HepG2 (cell line): ENCODE results near the gene ASB17. TPM values are rescaled to one million over a fixed set of nuclear protein-coding genes. Genes with fewer than 3 reads are reported as not detected.

ENCODE experiments used
- ATAC-seq: fragments of 200-7000 bp; cut with Tn5 transposase; 3 replicates; pipeline ENCODE4 v1.9.1; 2020; ENCODE audit warnings: mild to moderate bottlenecking, moderate library complexity
- BruUV-seq: library from RNA; stranded (reverse); fragments of 400-500 nt; replicated peaks from 2 replicates; lab custom pipeline; 2021; lab: Mats Ljungman, UMichigan
- CTCF ChIA-PET: fragments of 300-600 bp; formaldehyde crosslinking; extraction: SDS; loops from one replicate; lab custom pipeline; 2021; ENCODE audit warnings: low total read pairs, inconsistent platforms, low intra/inter-chr PET ratio; lab: Yijun Ruan, JAX
- POLR2A ChIA-PET: fragments of 350-600 bp; sonication (Branson Sonifier 250); formaldehyde crosslinking; loops from one replicate; lab custom pipeline; 2020; ENCODE audit warnings: antibody characterized with exemption, inconsistent platforms; lab: Yijun Ruan, JAX
- DNase-seq: peaks from one replicate; pipeline ENCODE4 v3.0.0-alpha.2; 2015; ENCODE audit warnings: low spot score
- FAIRE-seq: peaks from 3 replicates; lab custom pipeline; 2011; peaks lifted over from hg19 to GRCh38; lab: Jason Lieb, UNC
- H2AFZ ChIP-seq: one replicate; pipeline ENCODE4 v1.6.1; 2011; ENCODE audit warnings: low read length, inconsistent platforms
- H3K27ac ChIP-seq: fragments of 300-600 bp; 3 replicates; pipeline ENCODE4 v1.8.0; 2011; ENCODE audit warnings: mixed run types, mild to moderate bottlenecking, mixed read lengths, low read length, inconsistent platforms; ENCODE audit not compliant: insufficient read depth; ENCODE audit errors: extremely low read length
- H3K27me3 ChIP-seq, 2 experiments: fragments of 200-600 bp in 1 of 2; 2 replicates in 1 of 2; 3 replicates in 1 of 2; pipeline versions ENCODE4 v1.6.0 to v1.8.0; 2011; ENCODE audit warnings: low read length in 2 of 2, mild to moderate bottlenecking in 2 of 2, moderate library complexity in 2 of 2, inconsistent platforms in 1 of 2; ENCODE audit not compliant: insufficient read depth in 2 of 2, control insufficient read depth in 1 of 2
- H3K36me3 ChIP-seq, 2 experiments: fragments of 200-600 bp in 1 of 2; replicated peaks in 1 of 2; 2 replicates in 1 of 2; 3 replicates in 1 of 2; pipeline versions ENCODE4 v1.5.1 to v1.8.0; 2011; ENCODE audit warnings: low read length in 2 of 2, inconsistent platforms in 1 of 2; ENCODE audit not compliant: insufficient read depth in 2 of 2, control insufficient read depth in 1 of 2
- H3K4me1 ChIP-seq: 2 replicates; pipeline ENCODE4 v1.5.1; 2012; ENCODE audit warnings: low read length, inconsistent platforms; ENCODE audit not compliant: insufficient read depth
- H3K4me2 ChIP-seq: 2 replicates; pipeline ENCODE4 v1.6.0; 2011; ENCODE audit warnings: low read depth, low read length, inconsistent platforms
- H3K4me3 ChIP-seq, 3 experiments: fragments of 200-600 bp in 1 of 3; sonication (generic), shearing (Covaris generic) in 1 of 3; replicated peaks in 1 of 3; 2 replicates each; pipeline ENCODE4 v1.5.1; 2011 to 2016; ENCODE audit warnings: low read length in 3 of 3, inconsistent platforms in 2 of 3, low read depth in 2 of 3, mild to moderate bottlenecking in 2 of 3, control low read depth in 1 of 3, mixed read lengths in 1 of 3; ENCODE audit not compliant: insufficient read depth in 1 of 3
- H3K79me2 ChIP-seq: one replicate; pipeline ENCODE4 v1.6.1; 2011; ENCODE audit warnings: low read length, inconsistent platforms; ENCODE audit not compliant: insufficient read depth
- H3K9ac ChIP-seq: 2 replicates; pipeline ENCODE4 v1.6.0; 2011; ENCODE audit warnings: mild to moderate bottlenecking, low read depth, low read length, inconsistent platforms; ENCODE audit not compliant: insufficient read depth
- H3K9me3 ChIP-seq: 2 replicates; pipeline ENCODE4 v1.5.1; 2012; ENCODE audit warnings: mild to moderate bottlenecking, low read length
- H4K20me1 ChIP-seq: 2 replicates; pipeline ENCODE4 v1.6.0; 2011; ENCODE audit warnings: inconsistent platforms, mild to moderate bottlenecking, low read length, moderate library complexity; ENCODE audit not compliant: insufficient read depth
- GPN1 ChIP-seq: sonication (generic); formaldehyde crosslinking; IDR thresholded peaks from 2 replicates; pipeline ENCODE4 v1.5.1; 2020; ENCODE audit warnings: missing genetic modification reagents, borderline replicate concordance
- HES4 ChIP-seq: sonication (generic); formaldehyde crosslinking; IDR thresholded peaks from 2 replicates; pipeline ENCODE4 v1.9.0; 2021; ENCODE audit warnings: mild to moderate bottlenecking, missing genetic modification reagents, borderline replicate concordance
- KAT8 ChIP-seq: IDR thresholded peaks from 2 replicates; pipeline ENCODE4 v1.6.1; 2016; ENCODE audit warnings: missing genetic modification reagents, missing compliant biosample characterization
- KDM5A ChIP-seq: fragments of 200-600 bp; sonication (generic); IDR thresholded peaks from 2 replicates; pipeline ENCODE4 v1.7.0; 2018; ENCODE audit warnings: antibody characterized with exemption, mild to moderate bottlenecking, low read length, borderline replicate concordance
- NFIB ChIP-seq: sonication (generic); formaldehyde crosslinking; IDR thresholded peaks from 2 replicates; pipeline ENCODE4 v1.9.0; 2021; ENCODE audit warnings: missing genetic modification reagents, mild to moderate bottlenecking, borderline replicate concordance
- NFYB ChIP-seq: sonication (generic); formaldehyde crosslinking; IDR thresholded peaks from 2 replicates; pipeline ENCODE4 v1.4.0; 2020; ENCODE audit warnings: missing genetic modification reagents
- PAX8 ChIP-seq: sonication (generic); formaldehyde crosslinking; IDR thresholded peaks from 2 replicates; pipeline ENCODE4 v1.8.0; 2022; ENCODE audit warnings: mild to moderate bottlenecking, missing genetic modification reagents, borderline replicate concordance
- RFX1 ChIP-seq: fragments of 450-650 bp; IDR thresholded peaks from 2 replicates; pipeline ENCODE4 v1.6.1; 2017
- SP1 ChIP-seq, 2 experiments: fragments of 450-650 bp in 1 of 2; sonication (generic) in 1 of 2; formaldehyde crosslinking in 1 of 2; IDR thresholded peaks; 2 replicates each; pipeline versions ENCODE4 v1.4.0 to v1.6.1; 2016 to 2020; ENCODE audit warnings: missing genetic modification reagents in 1 of 2
- TEAD2 ChIP-seq: sonication (generic); formaldehyde crosslinking; IDR thresholded peaks from 2 replicates; pipeline ENCODE4 v1.9.0; 2021; ENCODE audit warnings: missing genetic modification reagents
- TSC22D2 ChIP-seq: sonication (generic); formaldehyde crosslinking; IDR thresholded peaks from 2 replicates; pipeline ENCODE4 v1.5.1; 2020; ENCODE audit warnings: missing genetic modification reagents, mild to moderate bottlenecking, borderline replicate concordance
- ZBTB38 ChIP-seq: sonication (generic); formaldehyde crosslinking; IDR thresholded peaks from 2 replicates; pipeline ENCODE4 v1.5.1; 2020; ENCODE audit warnings: mild to moderate bottlenecking, missing genetic modification reagents
- ZFP90 ChIP-seq: sonication (generic); formaldehyde crosslinking; IDR thresholded peaks from 2 replicates; pipeline ENCODE4 v1.8.0; 2022; ENCODE audit warnings: missing genetic modification reagents, mild to moderate bottlenecking, inconsistent platforms, borderline replicate concordance
- ZNF747 ChIP-seq: sonication (generic); formaldehyde crosslinking; IDR thresholded peaks from 2 replicates; pipeline ENCODE4 v1.8.1; 2023; ENCODE audit warnings: missing genetic modification reagents, mild to moderate bottlenecking, borderline replicate concordance
- ZNF761 ChIP-seq: sonication (generic); formaldehyde crosslinking; conservative IDR thresholded peaks from 2 replicates; pipeline ENCODE4 v1.4.0; 2020; ENCODE audit warnings: mild to moderate bottlenecking, missing genetic modification reagents
- ZNF790 ChIP-seq: sonication (generic); formaldehyde crosslinking; IDR thresholded peaks from 2 replicates; pipeline ENCODE4 v1.8.0; 2022; ENCODE audit warnings: missing genetic modification reagents, mild to moderate bottlenecking, borderline replicate concordance
- WGBS: methylation state at CpG from one replicate; pipeline ENCODE4 v1.1.6; 2017; ENCODE audit warnings: low lambda C conversion rate; 5-methylcytosine and 5-hydroxymethylcytosine counted together
- in situ Hi-C: cut with HindIII; loops from 2 replicates; pipeline ENCODE4 v1.10.0; 2017; ENCODE audit warnings: low pct_unique_long_range_greater_than_20kb; ENCODE audit not compliant: extremely low pct_ligation_motif_present
- intact Hi-C: fragments of 100-400 bp; cut with micrococcal nuclease; formaldehyde crosslinking; loops from one replicate; pipeline ENCODE4 v1.10.0; 2022; ENCODE audit not compliant: unreplicated experiment
- polyA plus RNA-seq, 8 experiments: library from polyadenylated mRNA; depleted of rRNA in 3 of 8; stranded (reverse) in 7 of 8; unstranded in 1 of 8; fragments of >200 nt; fragmentation: Illumina TruSeq in 4 of 8; extraction: Trizol in 4 of 8; gene quantifications; 2 replicates each; pipeline versions ENCODE4 v1.2.1 to v1.2.3, GENCODE V29; 2011 to 2016; ENCODE audit warnings: low read depth in 4 of 8, missing spikeins in 1 of 8, mixed read lengths in 1 of 8; ENCODE audit not compliant: insufficient read depth in 1 of 8
- total RNA-seq, 5 experiments: library from RNA; depleted of rRNA; stranded (reverse); fragments of >200 nt; fragmentation: Illumina TruSeq; extraction: Trizol; gene quantifications; 2 replicates each; pipeline ENCODE4 v1.2.3, GENCODE V29; 2016; ENCODE audit warnings: low read depth in 1 of 5
- TF ChIP-seq, protein P1 (sequence below): sonication (generic); formaldehyde crosslinking; IDR thresholded peaks from 2 replicates; pipeline ENCODE4 v1.5.0; 2020; ENCODE audit warnings: mild to moderate bottlenecking, missing genetic modification reagents, moderate library complexity
- TF ChIP-seq, protein P2 (sequence below): sonication (generic); formaldehyde crosslinking; conservative IDR thresholded peaks from 2 replicates; pipeline ENCODE4 v1.5.0; 2020; ENCODE audit warnings: missing genetic modification reagents
- TF ChIP-seq, protein P3 (sequence below): IDR thresholded peaks from 2 replicates; pipeline ENCODE4 v1.6.1; 2018; ENCODE audit warnings: missing genetic modification reagents
- TF ChIP-seq, protein P4 (sequence below): IDR thresholded peaks from 2 replicates; pipeline ENCODE4 v1.6.1; 2016; ENCODE audit warnings: mild to moderate bottlenecking, missing biosample characterization, missing genetic modification reagents

Gene ASB17
- total and polyA plus RNA-seq, 2 of the 13 experiments (the other 11 are each of a cell fraction or from before 2014, with no cell fraction given): not detected

DNA sequence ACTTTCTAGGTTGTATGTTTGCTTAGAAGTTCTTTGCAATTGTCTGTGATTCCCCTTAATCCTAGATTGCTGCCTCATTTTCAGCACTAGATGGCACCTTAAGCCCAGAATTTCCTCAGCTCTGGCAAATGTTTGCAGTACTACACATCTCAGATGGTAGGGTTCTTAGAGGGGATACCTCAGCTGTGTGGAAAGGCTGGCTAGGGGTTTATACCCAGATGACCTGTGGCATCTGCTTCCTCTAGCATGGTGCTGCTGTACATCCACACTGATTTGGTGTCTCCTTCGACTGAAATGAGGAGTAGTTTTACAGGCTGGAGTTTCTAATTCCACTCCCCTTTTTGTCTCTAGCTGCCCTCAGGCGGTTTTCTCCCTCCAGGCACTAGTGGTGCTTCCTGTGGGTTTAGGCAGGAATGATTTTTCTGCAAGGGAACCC is 23.5 kb downstream of the ASB17 start (continued):
- TF ChIP-seq HES4 (CRISPR knock-in tag) (no peak), PAX8 (CRISPR knock-in tag) (no peak), ZNF761 (CRISPR knock-in tag) (no peak), ZBTB38 (CRISPR knock-in tag) (no peak)
- TF ChIP-seq, protein P1, sequence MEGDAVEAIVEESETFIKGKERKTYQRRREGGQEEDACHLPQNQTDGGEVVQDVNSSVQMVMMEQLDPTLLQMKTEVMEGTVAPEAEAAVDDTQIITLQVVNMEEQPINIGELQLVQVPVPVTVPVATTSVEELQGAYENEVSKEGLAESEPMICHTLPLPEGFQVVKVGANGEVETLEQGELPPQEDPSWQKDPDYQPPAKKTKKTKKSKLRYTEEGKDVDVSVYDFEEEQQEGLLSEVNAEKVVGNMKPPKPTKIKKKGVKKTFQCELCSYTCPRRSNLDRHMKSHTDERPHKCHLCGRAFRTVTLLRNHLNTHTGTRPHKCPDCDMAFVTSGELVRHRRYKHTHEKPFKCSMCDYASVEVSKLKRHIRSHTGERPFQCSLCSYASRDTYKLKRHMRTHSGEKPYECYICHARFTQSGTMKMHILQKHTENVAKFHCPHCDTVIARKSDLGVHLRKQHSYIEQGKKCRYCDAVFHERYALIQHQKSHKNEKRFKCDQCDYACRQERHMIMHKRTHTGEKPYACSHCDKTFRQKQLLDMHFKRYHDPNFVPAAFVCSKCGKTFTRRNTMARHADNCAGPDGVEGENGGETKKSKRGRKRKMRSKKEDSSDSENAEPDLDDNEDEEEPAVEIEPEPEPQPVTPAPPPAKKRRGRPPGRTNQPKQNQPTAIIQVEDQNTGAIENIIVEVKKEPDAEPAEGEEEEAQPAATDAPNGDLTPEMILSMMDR (CRISPR knock-in tag): peak; percentile 70

GRCh38 chr1:75901371-75901770 is 30.8 kb downstream of the ASB17 start:
- Histone ChIP-seq H3K27me3 (no peaks in the 10 kb centered on the region), H3K4me2 (no peak overlapping the region), H4K20me1 (no peaks in the 10 kb centered on the region), H3K79me2 (no peaks in the 10 kb centered on the region), H3K4me1 (no peaks in the 10 kb centered on the region), H3K36me3 (no peaks in the 10 kb centered on the region), H2AFZ (no peak overlapping the region), H3K9ac (no peak overlapping the region), H3K4me3 (no peak overlapping the region), H3K27ac (no peak overlapping the region), H3K9me3 (no peaks in the 10 kb centered on the region)
- POLR2A ChIA-PET: no interaction called here
- no peak for TF ChIP-seq ZNF747
- TF ChIP-seq, protein P2, sequence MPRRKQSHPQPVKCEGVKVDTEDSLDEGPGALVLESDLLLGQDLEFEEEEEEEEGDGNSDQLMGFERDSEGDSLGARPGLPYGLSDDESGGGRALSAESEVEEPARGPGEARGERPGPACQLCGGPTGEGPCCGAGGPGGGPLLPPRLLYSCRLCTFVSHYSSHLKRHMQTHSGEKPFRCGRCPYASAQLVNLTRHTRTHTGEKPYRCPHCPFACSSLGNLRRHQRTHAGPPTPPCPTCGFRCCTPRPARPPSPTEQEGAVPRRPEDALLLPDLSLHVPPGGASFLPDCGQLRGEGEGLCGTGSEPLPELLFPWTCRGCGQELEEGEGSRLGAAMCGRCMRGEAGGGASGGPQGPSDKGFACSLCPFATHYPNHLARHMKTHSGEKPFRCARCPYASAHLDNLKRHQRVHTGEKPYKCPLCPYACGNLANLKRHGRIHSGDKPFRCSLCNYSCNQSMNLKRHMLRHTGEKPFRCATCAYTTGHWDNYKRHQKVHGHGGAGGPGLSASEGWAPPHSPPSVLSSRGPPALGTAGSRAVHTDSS (CRISPR knock-in tag): no peak
- TF ChIP-seq SP1 (IDR thresholded peaks at IDR 0.05): no peak
- no peak for TF ChIP-seq SP1 (CRISPR knock-in tag; IDR thresholded peaks at IDR 0.05)
- no peak for TF ChIP-seq TSC22D2 (CRISPR knock-in tag)
- no peak for TF ChIP-seq GPN1
- TF ChIP-seq, protein P3, sequence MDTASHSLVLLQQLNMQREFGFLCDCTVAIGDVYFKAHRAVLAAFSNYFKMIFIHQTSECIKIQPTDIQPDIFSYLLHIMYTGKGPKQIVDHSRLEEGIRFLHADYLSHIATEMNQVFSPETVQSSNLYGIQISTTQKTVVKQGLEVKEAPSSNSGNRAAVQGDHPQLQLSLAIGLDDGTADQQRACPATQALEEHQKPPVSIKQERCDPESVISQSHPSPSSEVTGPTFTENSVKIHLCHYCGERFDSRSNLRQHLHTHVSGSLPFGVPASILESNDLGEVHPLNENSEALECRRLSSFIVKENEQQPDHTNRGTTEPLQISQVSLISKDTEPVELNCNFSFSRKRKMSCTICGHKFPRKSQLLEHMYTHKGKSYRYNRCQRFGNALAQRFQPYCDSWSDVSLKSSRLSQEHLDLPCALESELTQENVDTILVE (CRISPR knock-in tag): no peak
- TF ChIP-seq NFYB: no peak
- TF ChIP-seq, protein P4, sequence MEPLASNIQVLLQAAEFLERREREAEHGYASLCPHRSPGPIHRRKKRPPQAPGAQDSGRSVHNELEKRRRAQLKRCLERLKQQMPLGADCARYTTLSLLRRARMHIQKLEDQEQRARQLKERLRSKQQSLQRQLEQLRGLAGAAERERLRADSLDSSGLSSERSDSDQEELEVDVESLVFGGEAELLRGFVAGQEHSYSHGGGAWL: no peak
- no peak for TF ChIP-seq KAT8 (CRISPR knock-in tag)
- no peak for TF ChIP-seq TEAD2 (CRISPR knock-in tag)
- TF ChIP-seq NFIB (CRISPR knock-in tag): no peak
- TF ChIP-seq RFX1: no peak
- TF ChIP-seq ZNF790 (CRISPR knock-in tag): no peak
- TF ChIP-seq KDM5A: no peak
- no peak for TF ChIP-seq ZFP90 (CRISPR knock-in tag)
- intact Hi-C loops (no loop called here), in situ Hi-C loops (no loop called here)
- BruUV-seq: no TSS peak
- CTCF ChIA-PET: no interaction called here
- ATAC-seq (no peak), DNase-seq (no peak), FAIRE-seq (no peak)
- WGBS: 0% methylated on average over 1 of the region's 1 CpG
